DMS79 (cell line): ENCODE data around the gene GPR157.
"Not testable (repeated sequence)": the region's sequence is repeated elsewhere in the genome, so short reads cannot be mapped to it uniquely, and the experiment has no call there.

ENCODE experiments used
- DNase-seq: peaks from one replicate; lab custom pipeline; 2025; lab: John Stamatoyannopoulos, UW

Gene GPR157

GRCh38 chr1:9145714-9146113, 16.8 kb upstream of the GPR157 start:
- DNase-seq = no peak

- DNase-seq = no peak
These were observed 16.2 kb upstream of the GPR157 start for GRCh38 chr1:9145021-9145668.

- not testable (repeated sequence) for DNase-seq
These were observed 15.6 kb upstream of the GPR157 start for GRCh38 chr1:9144494-9144893.

- DNase-seq = no peak
These were observed 14.3 kb upstream of the GPR157 start for GRCh38 chr1:9143250-9143649.

- DNase-seq = no peak
These were observed 11.0 kb upstream of the GPR157 start for GRCh38 chr1:9139930-9140329.

GRCh38 chr1:9136932-9137331, 8.0 kb upstream of the GPR157 start:
- DNase-seq = no peak

GRCh38 chr1:9135073-9135836, 6.4 kb upstream of the GPR157 start:
- no peak for DNase-seq

GRCh38 chr1:9133870-9134585, 5.1 kb upstream of the GPR157 start:
- no peak for DNase-seq

- DNase-seq = no peak
These were observed 552 bp upstream of the GPR157 start for GRCh38 chr1:9129266-9130041.

- DNase-seq = no peak
These were observed 759 bp downstream of the GPR157 start for GRCh38 chr1:9128166-9128519.

- no peak for DNase-seq
These were observed 1.3 kb downstream of the GPR157 start for GRCh38 chr1:9127395-9128165.

- DNase-seq = no peak
These were observed 2.4 kb downstream of the GPR157 start for GRCh38 chr1:9126511-9126910.

- not testable (repeated sequence) for DNase-seq
These were observed 3.1 kb downstream of the GPR157 start for GRCh38 chr1:9125847-9126246.

GRCh38 chr1:9125325-9125724, 3.6 kb downstream of the GPR157 start:
- DNase-seq = no peak

- DNase-seq = not testable (repeated sequence)
These were observed 4.5 kb downstream of the GPR157 start for GRCh38 chr1:9124389-9124788.

- not testable (repeated sequence) for DNase-seq
These were observed 5.2 kb downstream of the GPR157 start for GRCh38 chr1:9123665-9124064.

- DNase-seq = no peak
These were observed 7.1 kb downstream of the GPR157 start for GRCh38 chr1:9121496-9122409.

GRCh38 chr1:9120312-9120958, 8.5 kb downstream of the GPR157 start:
- no peak for DNase-seq

- no peak for DNase-seq
These were observed 9.2 kb downstream of the GPR157 start for GRCh38 chr1:9119745-9120144.

GRCh38 chr1:9118186-9118585, 10.7 kb downstream of the GPR157 start:
- no peak for DNase-seq
